IPS DF 6.9 (cell line): ENCODE data around the gene RBM4.
"Not testable (repeated sequence)": the region's sequence is repeated elsewhere in the genome, so short reads cannot be mapped to it uniquely, and the experiment has no call there.

Source experiments
- DNase-seq: peaks from one replicate; pipeline ENCODE4 v3.0.0-alpha.2; 2013; ENCODE audit warnings: low read depth, low spot score
- H3K27ac ChIP-seq: one replicate; pipeline ENCODE4 v1.5.1; 2013; ENCODE audit warnings: low read length, control low read depth
- H3K27me3 ChIP-seq: 2 replicates; pipeline ENCODE4 v1.6.1; 2013; ENCODE audit warnings: mild to moderate bottlenecking, low read length; ENCODE audit not compliant: control insufficient read depth, insufficient read depth
- H3K36me3 ChIP-seq: 2 replicates; pipeline ENCODE4 v1.6.1; 2013; ENCODE audit warnings: low read length; ENCODE audit not compliant: control insufficient read depth, insufficient read depth
- H3K4me1 ChIP-seq: 2 replicates; pipeline ENCODE4 v1.6.1; 2013; ENCODE audit warnings: low read length; ENCODE audit not compliant: control insufficient read depth, insufficient read depth
- H3K4me3 ChIP-seq: 2 replicates; pipeline ENCODE4 v1.5.1; 2013; ENCODE audit warnings: mild to moderate bottlenecking, low read length
- H3K9me3 ChIP-seq: 2 replicates; pipeline ENCODE4 v1.6.1; 2013; ENCODE audit warnings: low read length, inconsistent platforms; ENCODE audit not compliant: control insufficient read depth, insufficient read depth
- WGBS: extraction: QIAGEN DNeasy Blood & Tissue Kit; methylation state at CpG from one replicate; pipeline ENCODE4 v1.1.7; 2013; ENCODE audit warnings: mixed read lengths, missing lambda C conversion rate; ENCODE audit not compliant: insufficient read length, insufficient coverage; 5-methylcytosine and 5-hydroxymethylcytosine counted together

Gene RBM4

GRCh38 chr11:66632952-66633351 lies 5.6 kb upstream of the RBM4 start:
- no peak overlapping the region for H3K27ac ChIP-seq
- H3K9me3 ChIP-seq: no peaks in the 10 kb centered on the region
- no peak overlapping the region for H3K4me3 ChIP-seq
- DNase-seq: no peak
- no CpG with 5 or more reads among the region's 2 CpGs for WGBS
- H3K27me3 ChIP-seq: no peaks in the 10 kb centered on the region
- peaks cover 13% of the 10 kb centered on the region for H3K36me3 ChIP-seq
- no peaks in the 10 kb centered on the region for H3K4me1 ChIP-seq

GRCh38 chr11:66636411-66636810 lies 2.1 kb upstream of the RBM4 start:
- peaks cover 2% of the 10 kb centered on the region; the same call in 1 of the 2 replicates for H3K4me1 ChIP-seq
- no peaks in the 10 kb centered on the region for H3K9me3 ChIP-seq
- H3K27ac ChIP-seq: no peak overlapping the region
- peaks cover 14% of the 10 kb centered on the region for H3K36me3 ChIP-seq
- no peak overlapping the region for H3K4me3 ChIP-seq
- no CpG with 5 or more reads among the region's 3 CpGs for WGBS
- DNase-seq: no peak
- H3K27me3 ChIP-seq: no peaks in the 10 kb centered on the region

GRCh38 chr11:66637557-66638176 lies 836 bp upstream of the RBM4 start:
- no peak for DNase-seq
- WGBS: no CpG with 5 or more reads among the region's 12 CpGs
- Histone ChIP-seq H3K27ac (no peak overlapping the region), H3K9me3 (no peaks in the 10 kb centered on the region), H3K4me1 (peaks cover 2% of the 10 kb centered on the region; the same call in 1 of the 2 replicates), H3K27me3 (no peaks in the 10 kb centered on the region), H3K36me3 (peaks cover 12% of the 10 kb centered on the region), H3K4me3 (peak overlapping the region; percentile 35; the same call in 1 of the 2 replicates)

GRCh38 chr11:66639066-66639813 lies 737 bp downstream of the RBM4 start:
- Histone ChIP-seq H3K27me3 (no peaks in the 10 kb centered on the region), H3K27ac (no peak overlapping the region), H3K4me3 (peak overlapping the region; percentile 67; the same call in 1 of the 2 replicates), H3K36me3 (peaks cover 20% of the 10 kb centered on the region), H3K4me1 (peaks cover 2% of the 10 kb centered on the region), H3K9me3 (no peaks in the 10 kb centered on the region)
- no CpG with 5 or more reads among the region's 27 CpGs for WGBS
- no peak for DNase-seq

- no CpG with 5 or more reads among the region's 10 CpGs for WGBS
- H3K9me3 ChIP-seq, H3K4me3 ChIP-seq, H3K27me3 ChIP-seq, DNase-seq, H3K4me1 ChIP-seq, H3K27ac ChIP-seq: not testable (repeated sequence)
- H3K36me3 ChIP-seq: peaks cover 23% of the 10 kb centered on the region
Measured at GRCh38 chr11:66639814-66640340, 1.4 kb downstream of the RBM4 start.

- H3K4me1 ChIP-seq: peaks cover 2% of the 10 kb centered on the region
- no peak overlapping the region for H3K4me3 ChIP-seq
- no peak for DNase-seq
- no peak overlapping the region for H3K27ac ChIP-seq
- WGBS: no CpG with 5 or more reads among the region's 3 CpGs
- H3K9me3 ChIP-seq: no peaks in the 10 kb centered on the region
- H3K27me3 ChIP-seq: no peaks in the 10 kb centered on the region
- peaks cover 30% of the 10 kb centered on the region for H3K36me3 ChIP-seq
Measured at GRCh38 chr11:66641834-66642233, 3.3 kb downstream of the RBM4 start.

GRCh38 chr11:66643745-66644437 lies 5.4 kb downstream of the RBM4 start:
- no peak for DNase-seq
- peaks cover 34% of the 10 kb centered on the region for H3K36me3 ChIP-seq
- H3K9me3 ChIP-seq: no peaks in the 10 kb centered on the region
- H3K4me3 ChIP-seq: no peak overlapping the region
- H3K27me3 ChIP-seq: no peaks in the 10 kb centered on the region
- WGBS: no CpG with 5 or more reads among the region's 24 CpGs
- no peak overlapping the region for H3K27ac ChIP-seq
- peaks cover 2% of the 10 kb centered on the region for H3K4me1 ChIP-seq

- Histone ChIP-seq H3K27me3 (no peaks in the 10 kb centered on the region), H3K4me3 (no peak overlapping the region), H3K27ac (no peak overlapping the region), H3K4me1 (no peaks in the 10 kb centered on the region; the same call in 1 of the 2 replicates), H3K36me3 (peaks cover 30% of the 10 kb centered on the region), H3K9me3 (no peaks in the 10 kb centered on the region)
- no peak for DNase-seq
- WGBS: no CpG with 5 or more reads among the region's 4 CpGs
Measured at GRCh38 chr11:66646828-66647227, 8.3 kb downstream of the RBM4 start.

GRCh38 chr11:66649903-66650302 lies 11.4 kb downstream of the RBM4 start:
- Histone ChIP-seq H3K4me1 (no peaks in the 10 kb centered on the region), H3K9me3 (no peaks in the 10 kb centered on the region), H3K4me3 (no peak overlapping the region), H3K36me3 (peaks cover 21% of the 10 kb centered on the region; the same call in 1 of the 2 replicates), H3K27ac (no peak overlapping the region), H3K27me3 (no peaks in the 10 kb centered on the region)
- DNase-seq: no peak
- WGBS: no CpG with 5 or more reads among the region's 5 CpGs

- Histone ChIP-seq H3K4me3 (no peak overlapping the region), H3K27ac (no peak overlapping the region), H3K4me1 (no peaks in the 10 kb centered on the region), H3K9me3 (no peaks in the 10 kb centered on the region), H3K36me3 (peaks cover 16% of the 10 kb centered on the region; the same call in 1 of the 2 replicates), H3K27me3 (no peaks in the 10 kb centered on the region)
- DNase-seq: no peak
- no CpG with 5 or more reads among the region's 2 CpGs for WGBS
Measured at GRCh38 chr11:66651016-66651415, 12.5 kb downstream of the RBM4 start.
